HPDE6-E6E7 (cell line): ENCODE data around the gene FGF7.
"Not testable (repeated sequence)": the region's sequence is repeated elsewhere in the genome, so short reads cannot be mapped to it uniquely, and the experiment has no call there.

Experiments used
- DNase-seq: peaks from one replicate; pipeline ENCODE4 v3.0.0; 2011; ENCODE audit warnings: missing footprints; ENCODE audit errors: extremely low spot score

FGF7 gene

DNA sequence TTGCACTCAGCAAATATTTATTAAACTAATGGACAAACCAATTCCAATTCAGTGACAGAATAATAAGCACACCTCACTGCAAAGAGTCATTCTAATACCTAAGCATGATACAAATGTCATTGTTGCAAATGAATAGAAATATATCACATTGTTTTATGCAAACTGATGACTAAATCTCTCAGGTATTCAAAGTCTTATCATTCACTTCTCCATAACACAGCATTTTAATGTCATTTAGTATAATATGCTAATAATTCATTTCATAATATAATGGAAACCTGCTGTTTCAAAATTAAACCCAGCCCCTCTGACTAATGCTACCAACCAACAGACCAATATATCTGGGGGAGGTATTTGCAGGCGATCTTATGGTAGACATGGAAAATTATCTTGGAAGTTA is 71.8 kb downstream of the FGF7 start:
- DNase-seq = no peak

GRCh38 chr15:49495993-49496753 is 73.1 kb downstream of the FGF7 start:
- DNase-seq = no peak

GRCh38 chr15:49501586-49501985 is 78.5 kb downstream of the FGF7 start:
- no peak for DNase-seq

- no peak for DNase-seq
These were observed 83.3 kb downstream of the FGF7 start for GRCh38 chr15:49506341-49506740.

- DNase-seq = no peak
These were observed 84.2 kb downstream of the FGF7 start for GRCh38 chr15:49507261-49507660.

DNA sequence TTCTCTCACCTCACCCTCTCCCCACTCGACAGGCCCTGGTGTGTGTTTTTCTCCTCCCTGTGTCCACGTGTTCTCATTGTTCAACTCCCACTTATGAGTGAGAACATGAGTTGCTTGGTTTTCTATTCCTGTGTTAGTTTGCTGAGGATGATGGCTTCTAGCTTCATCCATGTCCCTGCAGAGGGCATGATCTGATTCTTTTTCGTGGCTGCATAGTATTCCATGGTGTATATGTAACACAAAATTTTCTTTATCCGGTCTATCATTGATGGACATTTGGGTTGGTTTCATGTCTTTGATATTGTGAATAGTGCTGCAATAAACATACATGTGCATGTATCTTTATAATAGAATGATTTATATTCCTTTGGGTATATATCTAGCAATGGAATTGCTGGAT is 89.7 kb downstream of the FGF7 start:
- DNase-seq = not testable (repeated sequence)

GRCh38 chr15:49521802-49522201 is 98.8 kb downstream of the FGF7 start:
- no peak for DNase-seq

- DNase-seq = no peak
These were observed 105.2 kb downstream of the FGF7 start for GRCh38 chr15:49528289-49528688.

- no peak for DNase-seq
These were observed 107.0 kb downstream of the FGF7 start for GRCh38 chr15:49530092-49530491.
